Kidney (tissue), 14 donors: ENCODE data around the gene RBM15B. TPM values are rescaled to one million over a fixed set of nuclear protein-coding genes. Genes with fewer than 3 reads are reported as not detected.
"Not testable (repeated sequence)": the region's sequence is repeated elsewhere in the genome, so short reads cannot be mapped to it uniquely, and the experiment has no call there.

Experiments
- DNase-seq, 5 donors: peaks; one replicate each; pipeline ENCODE4 v3.0.0-alpha.2; 2013 to 2020
- FAIRE-seq: peaks from 2 replicates; lab custom pipeline; 2012; peaks lifted over from hg19 to GRCh38; lab: Jason Lieb, UNC
- H3K27ac ChIP-seq, 2 donors: one replicate each; pipeline ENCODE4 v1.7.0; 2013; ENCODE audit warnings: low read depth in 2 of 2, low read length in 2 of 2, inconsistent platforms in 1 of 2
- H3K27me3 ChIP-seq: one replicate; pipeline ENCODE4 v1.7.1; 2013; ENCODE audit warnings: low read length, inconsistent platforms; ENCODE audit not compliant: control insufficient read depth, insufficient read depth
- H3K36me3 ChIP-seq, 3 donors: one replicate each; pipeline versions ENCODE4 v1.7.0 to v1.7.1; 2013; ENCODE audit warnings: low read length in 3 of 3, control low read depth in 1 of 3, inconsistent platforms in 1 of 3; ENCODE audit not compliant: insufficient read depth in 3 of 3, control insufficient read depth in 2 of 3
- H3K4me1 ChIP-seq, 3 donors: one replicate each; pipeline versions ENCODE4 v1.7.0 to v1.7.1; 2013; ENCODE audit warnings: low read length in 3 of 3, inconsistent platforms in 1 of 3, low read depth in 1 of 3; ENCODE audit not compliant: control insufficient read depth in 2 of 3, insufficient read depth in 2 of 3
- H3K4me3 ChIP-seq, 3 donors: one replicate each; pipeline versions ENCODE4 v1.7.0 to v1.8.1; 2013; ENCODE audit warnings: low read length in 3 of 3, control low read depth in 1 of 3, inconsistent platforms in 1 of 3
- H3K9ac ChIP-seq, 3 donors: one replicate each; pipeline versions ENCODE4 v1.7.0 to v1.7.1; 2013; ENCODE audit warnings: low read length in 3 of 3, control low read depth in 1 of 3, inconsistent platforms in 1 of 3
- H3K9me3 ChIP-seq, 3 donors: one replicate each; pipeline versions ENCODE4 v1.7.0 to v1.7.1; 2013; ENCODE audit warnings: low read length in 3 of 3, control low read depth in 1 of 3, inconsistent platforms in 1 of 3; ENCODE audit not compliant: control insufficient read depth in 2 of 3, insufficient read depth in 1 of 3
- CTCF ChIP-seq: IDR thresholded peaks from 3 replicates; pipeline ENCODE4 v1.5.1; 2012; ENCODE audit warnings: mild to moderate bottlenecking, moderate library complexity, borderline replicate concordance; ENCODE audit not compliant: insufficient read depth; ENCODE audit errors: extremely low read depth
- intact Hi-C: fragments of 100-400 bp; cut with DNase I; formaldehyde crosslinking; loops from one replicate; pipeline ENCODE4 v1.11.1; 2022
- polyA plus RNA-seq: library from polyadenylated mRNA; stranded (reverse); fragments of 350-450 nt; fragmentation: Illumina TruSeq; extraction: RNeasy Lipid Tissue Mini Kit (QIAGEN cat#74804); gene quantifications from one replicate; pipeline ENCODE4 v1.2.3, GENCODE V29; 2014; ENCODE audit warnings: low read depth, low replicate concordance; ENCODE audit not compliant: insufficient read depth
- total RNA-seq: library from RNA; stranded (reverse); fragmentation: NEBNext Ultra II Directional; extraction: Animal tissue kit (Norgen Biotek cat#: 25700); gene quantifications from one replicate; pipeline ENCODE4 v1.2.1, GENCODE V29; 2021
- donor health status: control.
- donor health status: control.
- donor health status: control.
- donor health status: control.
- donor health status: control.
- donor health status: DM: yes; HTN: yes; CAD: no.
- donor health status: Normal renal cell carcinoma (clear cell type).

RBM15B gene
- total and polyA plus RNA-seq, 2 donors from 2014 or later: 9.8 to 28.0 TPM

- Histone ChIP-seq H3K9me3 (no peaks in the 10 kb centered on the region), H3K27ac (no peak overlapping the region), H3K4me1 (no peaks in the 10 kb centered on the region), H3K36me3 (no peaks in the 10 kb centered on the region), H3K9ac (no peak overlapping the region), H3K4me3 (no peak overlapping the region), H3K27me3 (no peaks in the 10 kb centered on the region)
- intact Hi-C loops: no loop called here
- no peak for DNase-seq
- no peak for TF ChIP-seq CTCF
- no peak for FAIRE-seq
Observed at GRCh38 chr3:51358981-51359380, 32.1 kb upstream of the RBM15B start.

DNA sequence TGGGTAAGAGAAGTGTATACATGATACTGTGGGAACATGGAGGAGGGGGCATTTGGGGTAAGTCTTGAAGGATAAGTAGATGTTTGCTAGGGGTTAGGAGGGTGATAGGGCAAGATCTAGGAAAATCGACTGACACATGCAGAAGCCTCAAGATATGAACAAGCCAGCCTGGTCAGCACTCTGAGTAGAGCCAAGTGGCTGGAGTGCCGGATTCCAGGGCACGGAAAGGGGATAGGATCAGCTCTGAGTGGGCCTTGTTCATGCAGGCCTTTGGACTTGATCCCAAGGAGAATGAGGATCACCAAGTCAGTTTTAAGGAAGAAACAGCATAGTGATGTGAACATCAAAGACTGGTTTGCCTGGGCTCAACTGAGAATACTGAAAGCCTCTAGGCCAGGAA lies 30.3 kb upstream of the RBM15B start:
- Histone ChIP-seq H3K4me3 (no peak overlapping the region), H3K36me3 (no peaks in the 10 kb centered on the region), H3K27me3 (no peaks in the 10 kb centered on the region), H3K27ac (no peak overlapping the region), H3K9ac (no peak overlapping the region), H3K9me3 (no peaks in the 10 kb centered on the region), H3K4me1 (no peaks in the 10 kb centered on the region)
- TF ChIP-seq CTCF: no peak
- intact Hi-C loops: no loop called here
- DNase-seq: no peak
- FAIRE-seq: no peak

DNA sequence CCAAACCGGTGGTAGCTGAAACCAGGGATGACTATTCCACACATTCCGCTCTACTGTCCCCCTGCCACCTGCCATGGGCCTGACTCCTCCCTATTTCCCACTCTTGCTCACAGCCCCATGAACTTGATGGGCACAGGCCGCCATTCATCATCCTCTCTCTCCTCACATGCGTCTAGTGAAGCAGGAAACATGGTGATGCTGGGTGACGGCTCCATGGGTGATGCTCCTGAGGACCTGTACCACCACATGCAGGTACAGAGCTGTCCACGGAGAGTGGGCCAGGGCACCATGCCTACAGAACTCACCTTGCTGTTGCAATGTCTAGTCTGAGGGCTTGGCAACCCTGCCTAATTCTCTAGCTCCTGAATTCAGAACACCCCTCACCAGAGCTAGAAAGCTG lies 29.3 kb upstream of the RBM15B start:
- FAIRE-seq (no peak), DNase-seq (no peak)
- no peak for TF ChIP-seq CTCF
- H3K36me3 ChIP-seq: no peaks in the 10 kb centered on the region
- no peak overlapping the region for H3K27ac ChIP-seq
- no peak overlapping the region for H3K9ac ChIP-seq
- no peaks in the 10 kb centered on the region for H3K9me3 ChIP-seq
- H3K27me3 ChIP-seq: no peaks in the 10 kb centered on the region
- no peaks in the 10 kb centered on the region for H3K4me1 ChIP-seq
- H3K4me3 ChIP-seq: no peak overlapping the region
- intact Hi-C loops: no loop called here

DNA sequence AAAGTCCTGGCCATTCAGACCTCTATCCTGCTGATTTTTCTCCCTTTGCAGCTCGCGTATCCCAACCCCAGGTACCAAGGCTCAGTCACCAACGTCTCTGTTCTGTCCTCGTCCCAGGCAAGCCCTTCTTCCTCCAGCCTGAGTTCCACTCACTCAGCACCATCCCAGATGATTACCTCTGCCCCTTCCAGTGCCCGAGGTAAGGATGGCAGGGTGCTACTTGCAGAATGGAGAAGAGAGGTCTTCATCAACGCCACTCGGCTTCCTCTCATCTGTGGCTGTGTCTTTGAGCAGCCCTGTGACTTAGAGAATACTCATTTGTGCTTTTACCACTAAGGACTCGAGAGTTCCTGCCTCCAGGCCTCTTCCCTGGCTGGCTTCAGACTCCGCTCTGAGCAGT lies 28.6 kb upstream of the RBM15B start:
- no peak for FAIRE-seq
- DNase-seq: no peak
- Histone ChIP-seq H3K9me3 (no peaks in the 10 kb centered on the region), H3K4me1 (no peaks in the 10 kb centered on the region), H3K27ac (no peak overlapping the region), H3K27me3 (no peaks in the 10 kb centered on the region), H3K4me3 (no peak overlapping the region), H3K9ac (no peak overlapping the region), H3K36me3 (no peaks in the 10 kb centered on the region)
- no peak for TF ChIP-seq CTCF
- intact Hi-C loops: no loop called here

DNA sequence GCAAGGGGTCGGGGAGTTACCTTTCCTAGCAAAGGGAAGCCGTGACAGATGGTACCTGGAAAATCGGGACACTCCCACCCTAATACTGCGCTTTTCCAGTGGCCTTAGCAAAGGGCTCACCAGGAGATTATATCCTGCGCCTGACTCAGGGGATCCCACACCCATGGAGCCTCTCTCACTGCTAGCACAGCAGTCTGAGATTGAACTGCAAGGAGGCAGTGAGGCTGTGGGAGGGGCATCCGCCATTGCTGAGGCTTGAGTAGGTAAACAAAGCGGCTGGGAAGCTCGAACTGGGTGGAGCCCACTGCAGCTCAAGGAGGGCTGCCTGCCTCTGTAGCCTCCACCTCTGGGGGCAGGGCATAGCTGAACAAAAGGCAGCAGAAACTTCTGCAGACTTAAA lies 22.8 kb upstream of the RBM15B start:
- H3K27me3 ChIP-seq, FAIRE-seq, H3K9ac ChIP-seq, H3K4me3 ChIP-seq, intact Hi-C loops, H3K4me1 ChIP-seq, H3K27ac ChIP-seq, H3K9me3 ChIP-seq, H3K36me3 ChIP-seq: not testable (repeated sequence)
- DNase-seq: peak in 1 of 5 donors; percentile 22
